ENCODE data around the gene FXYD2.

GRCh38 chr11:117837070-117837776 is 12.7 kb upstream of the FXYD2 start:
- no peak for TF ChIP-seq EP300 (IDR thresholded peaks at IDR 0.05)
- TF ChIP-seq, protein P1, sequence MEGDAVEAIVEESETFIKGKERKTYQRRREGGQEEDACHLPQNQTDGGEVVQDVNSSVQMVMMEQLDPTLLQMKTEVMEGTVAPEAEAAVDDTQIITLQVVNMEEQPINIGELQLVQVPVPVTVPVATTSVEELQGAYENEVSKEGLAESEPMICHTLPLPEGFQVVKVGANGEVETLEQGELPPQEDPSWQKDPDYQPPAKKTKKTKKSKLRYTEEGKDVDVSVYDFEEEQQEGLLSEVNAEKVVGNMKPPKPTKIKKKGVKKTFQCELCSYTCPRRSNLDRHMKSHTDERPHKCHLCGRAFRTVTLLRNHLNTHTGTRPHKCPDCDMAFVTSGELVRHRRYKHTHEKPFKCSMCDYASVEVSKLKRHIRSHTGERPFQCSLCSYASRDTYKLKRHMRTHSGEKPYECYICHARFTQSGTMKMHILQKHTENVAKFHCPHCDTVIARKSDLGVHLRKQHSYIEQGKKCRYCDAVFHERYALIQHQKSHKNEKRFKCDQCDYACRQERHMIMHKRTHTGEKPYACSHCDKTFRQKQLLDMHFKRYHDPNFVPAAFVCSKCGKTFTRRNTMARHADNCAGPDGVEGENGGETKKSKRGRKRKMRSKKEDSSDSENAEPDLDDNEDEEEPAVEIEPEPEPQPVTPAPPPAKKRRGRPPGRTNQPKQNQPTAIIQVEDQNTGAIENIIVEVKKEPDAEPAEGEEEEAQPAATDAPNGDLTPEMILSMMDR (IDR thresholded peaks at IDR 0.05), result no peak

Data from suprapubic skin (tissue), 3 donors.